SK-N-SH treated with all-trans-retinoic acid at 6 μM for 48 hours (cell line): ENCODE results near the gene METTL22.

Experiments used
- ARNTL ChIP-seq: fragments of 450-650 bp; formaldehyde crosslinking; IDR thresholded peaks from 2 replicates; pipeline ENCODE4 v1.5.0; 2020; ENCODE audit warnings: low read depth, mild to moderate bottlenecking, moderate library complexity, borderline replicate concordance
- CREB5 ChIP-seq: fragments of 250-450 bp; sonication (Bioruptor Pico); IDR thresholded peaks from 2 replicates; pipeline ENCODE4 v1.5.1; 2020; ENCODE audit warnings: low read depth, mild to moderate bottlenecking, moderate library complexity
- ESRRG ChIP-seq: fragments of 250-450 bp; sonication (Bioruptor Pico); IDR thresholded peaks from 2 replicates; pipeline ENCODE4 v1.6.1; 2021; ENCODE audit warnings: mild to moderate bottlenecking
- PATZ1 ChIP-seq: fragments of 250-450 bp; sonication (Bioruptor Pico); IDR thresholded peaks from 2 replicates; pipeline ENCODE4 v1.8.0; 2020; ENCODE audit warnings: mild to moderate bottlenecking, moderate library complexity, borderline replicate concordance
- SNAI2 ChIP-seq: fragments of 250-450 bp; sonication (Bioruptor Pico); IDR thresholded peaks from 2 replicates; pipeline ENCODE4 v1.5.0; 2020; ENCODE audit warnings: mild to moderate bottlenecking, moderate library complexity
- ZFP3 ChIP-seq: fragments of 250-450 bp; sonication (Bioruptor Pico); IDR thresholded peaks from 2 replicates; pipeline ENCODE4 v1.5.0; 2020; ENCODE audit warnings: mild to moderate bottlenecking, moderate library complexity
- ZNF70 ChIP-seq: fragments of 450-650 bp; formaldehyde crosslinking; IDR thresholded peaks from 2 replicates; pipeline ENCODE4 v1.5.0; 2020; ENCODE audit warnings: mild to moderate bottlenecking, moderate library complexity

GRCh38 chr16:8682551-8683259, 61.2 kb downstream of the METTL22 start:
- TF ChIP-seq PATZ1 (CRISPR knock-in tag), result no peak
- TF ChIP-seq ESRRG (CRISPR knock-in tag), result no peak
- TF ChIP-seq SNAI2, result no peak
- TF ChIP-seq CREB5 (CRISPR knock-in tag), result no peak
- TF ChIP-seq ARNTL (CRISPR knock-in tag), result no peak
- no peak for TF ChIP-seq ZFP3 (CRISPR knock-in tag)
- TF ChIP-seq ZNF70 (CRISPR knock-in tag), result no peak
